ENCODE measurements around the gene GALNT2. TPM values are rescaled to one million over a fixed set of nuclear protein-coding genes. Genes with fewer than 3 reads are reported as not detected.

Gene GALNT2
- total and polyA plus RNA-seq, 9 donors: 38.6 to 142 (median 83.7) TPM

DNA sequence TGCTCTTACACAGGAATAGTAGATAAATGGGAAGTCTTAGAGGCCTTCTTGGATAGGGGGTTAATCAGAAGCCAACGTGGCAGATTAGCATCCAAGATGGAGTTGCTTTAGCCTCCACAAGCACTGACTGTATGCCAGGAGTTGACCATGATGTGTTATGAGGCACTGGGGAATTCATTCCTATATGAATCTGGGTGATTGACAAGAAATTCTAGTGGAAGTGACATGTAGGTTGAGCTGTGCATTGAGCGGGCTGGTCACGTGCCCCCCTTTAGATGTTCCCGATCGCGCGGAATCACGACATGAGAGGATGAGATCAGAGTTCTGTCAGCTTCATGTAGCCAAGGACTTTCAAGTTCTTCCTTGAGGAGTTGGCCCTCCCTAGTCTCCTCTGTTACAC lies 31.7 kb downstream of the GALNT2 start:
- intact Hi-C loops (cut with DNase I): no loop called here
- DNase-seq: no peak
- H3K4me3 ChIP-seq: no peak overlapping the region
- TF ChIP-seq EP300 (IDR thresholded peaks at IDR 0.05): no peak
- no peak for TF ChIP-seq POLR2A (IDR thresholded peaks at IDR 0.05)
- TF ChIP-seq CTCF (IDR thresholded peaks at IDR 0.05): no peak
- H3K4me1 ChIP-seq (ENCODE audit: insufficient read depth): peaks cover 3% of the 10 kb centered on the region
- H3K27ac ChIP-seq: no peak overlapping the region
- no peaks in the 10 kb centered on the region for H3K36me3 ChIP-seq
- 93 to 97% (median 96%) methylated on average over 8 of the region's 8 CpGs for WGBS, 3 donors
- H3K9me3 ChIP-seq: no peaks in the 10 kb centered on the region
- H3K27me3 ChIP-seq: no peaks in the 10 kb centered on the region

DNA sequence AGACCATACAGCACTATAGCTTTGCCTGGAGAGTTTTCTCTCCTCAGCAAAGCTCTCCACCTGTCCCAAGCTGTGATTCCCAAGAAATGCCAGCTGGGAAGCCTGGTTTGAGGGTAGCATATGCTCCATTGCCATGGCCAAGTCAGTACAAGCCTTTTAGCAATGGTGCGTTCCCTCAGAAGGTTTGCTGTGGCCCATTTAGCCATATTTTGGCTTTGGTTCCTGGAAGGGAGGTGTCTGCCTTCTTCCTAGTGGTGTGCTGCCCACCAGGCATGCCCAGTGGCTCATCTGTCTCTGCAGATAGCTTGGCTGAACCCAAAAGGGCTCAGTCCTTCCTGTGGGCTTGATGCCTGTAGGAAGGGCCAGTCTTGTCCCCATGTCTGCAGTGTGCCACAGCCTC lies 32.4 kb downstream of the GALNT2 start:
- Histone ChIP-seq H3K27me3 (no peaks in the 10 kb centered on the region), H3K27ac (no peak overlapping the region), H3K9me3 (no peaks in the 10 kb centered on the region), H3K4me3 (no peak overlapping the region), H3K36me3 (no peaks in the 10 kb centered on the region), H3K4me1 (ENCODE audit: insufficient read depth) (peaks cover 6% of the 10 kb centered on the region)
- DNase-seq: no peak
- WGBS, 3 donors: 85 to 100% (median 95%) methylated on average over 1 of the region's 1 CpG
- TF ChIP-seq POLR2A (IDR thresholded peaks at IDR 0.05) (no peak), EP300 (IDR thresholded peaks at IDR 0.05) (no peak), CTCF (IDR thresholded peaks at IDR 0.05) (no peak)
- intact Hi-C loops (cut with DNase I): no loop called here

DNA sequence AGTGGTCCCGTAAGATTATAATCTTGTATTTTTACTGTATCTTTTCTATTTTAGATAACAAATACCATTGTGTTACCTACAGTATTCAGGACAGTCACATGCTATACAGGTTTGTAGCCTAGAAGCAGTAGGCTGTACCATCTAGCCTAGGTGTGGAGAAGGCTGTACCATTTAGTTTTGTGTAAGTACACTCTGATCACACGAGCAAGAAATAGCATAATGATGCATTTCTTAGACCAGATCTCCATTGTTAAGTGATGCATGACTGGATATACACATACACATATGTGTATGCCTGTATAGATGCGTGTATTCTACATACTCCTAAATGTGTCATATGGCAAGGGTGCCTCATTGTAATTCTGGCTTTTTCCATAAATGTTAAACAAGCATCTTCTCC lies 33.9 kb downstream of the GALNT2 start:
- TF ChIP-seq CTCF (IDR thresholded peaks at IDR 0.05) (no peak), EP300 (IDR thresholded peaks at IDR 0.05) (no peak), POLR2A (IDR thresholded peaks at IDR 0.05) (no peak)
- Histone ChIP-seq H3K9me3 (no peaks in the 10 kb centered on the region), H3K36me3 (no peaks in the 10 kb centered on the region), H3K27ac (no peak overlapping the region), H3K4me3 (no peak overlapping the region), H3K4me1 (ENCODE audit: insufficient read depth) (peaks cover 17% of the 10 kb centered on the region), H3K27me3 (no peaks in the 10 kb centered on the region)
- DNase-seq: no peak
- 92 to 97% (median 94%) methylated on average over 3 of the region's 3 CpGs for WGBS, 3 donors
- intact Hi-C loops (cut with DNase I): no loop called here

DNA sequence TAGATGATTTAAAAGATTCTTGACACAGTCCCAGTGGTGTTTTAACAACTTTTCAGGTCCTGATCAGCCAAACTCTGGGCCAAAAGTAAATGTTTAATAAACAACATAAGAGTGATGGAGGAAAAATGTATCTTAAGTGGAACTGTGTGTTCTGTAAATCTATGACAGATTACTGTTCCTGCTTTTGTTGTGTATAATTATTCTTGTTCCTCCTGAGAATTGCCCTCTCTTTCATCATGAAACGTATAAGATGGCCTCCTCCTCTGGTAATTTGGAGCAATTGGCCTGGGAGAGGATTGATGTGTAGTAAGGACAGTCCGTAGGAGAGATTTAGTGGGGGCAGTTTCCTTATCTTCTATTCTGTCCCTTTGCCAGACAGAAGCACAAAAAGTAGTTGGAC lies 34.5 kb downstream of the GALNT2 start:
- 10 to 22% (median 19%) methylated on average over 2 of the region's 2 CpGs for WGBS, 3 donors
- Histone ChIP-seq H3K27me3 (no peaks in the 10 kb centered on the region), H3K4me1 (ENCODE audit: insufficient read depth) (peaks cover 17% of the 10 kb centered on the region), H3K4me3 (no peak overlapping the region), H3K36me3 (no peaks in the 10 kb centered on the region), H3K27ac (no peak overlapping the region), H3K9me3 (no peaks in the 10 kb centered on the region)
- no peak for TF ChIP-seq EP300 (IDR thresholded peaks at IDR 0.05)
- no peak for TF ChIP-seq CTCF (IDR thresholded peaks at IDR 0.05)
- intact Hi-C loops (cut with DNase I): no loop called here
- DNase-seq: no peak

- Histone ChIP-seq H3K9me3 (no peaks in the 10 kb centered on the region), H3K4me1 (ENCODE audit: insufficient read depth) (peaks cover 17% of the 10 kb centered on the region), H3K36me3 (no peaks in the 10 kb centered on the region), H3K27me3 (no peaks in the 10 kb centered on the region), H3K4me3 (no peak overlapping the region), H3K27ac (no peak overlapping the region)
- intact Hi-C loops (cut with DNase I): no loop called here
- no peak for TF ChIP-seq POLR2A (IDR thresholded peaks at IDR 0.05)
- TF ChIP-seq CTCF (IDR thresholded peaks at IDR 0.05): no peak
- TF ChIP-seq EP300 (IDR thresholded peaks at IDR 0.05): no peak
- DNase-seq: no peak
- 74 to 82% (median 75%) methylated on average over 5 of the region's 5 CpGs for whole genome bisulfite sequencing, 3 donors
Measured at GRCh38 chr1:230102046-230102445, 35.0 kb downstream of the GALNT2 start.

Measured in ovary (tissue), 9 donors.